CD4-positive, alpha-beta T cell treated with Interleukin-17A for 4 hours (primary cell): ENCODE data around the gene C3orf52.
A peak's percentile ranks its signal among the peaks of the same experiment; 100 is the strongest.
"Not testable (repeated sequence)": the region's sequence is repeated elsewhere in the genome, so short reads cannot be mapped to it uniquely, and the experiment has no call there.

Source experiments
- DNase-seq: peaks from one replicate; pipeline ENCODE4 v3.0.0-alpha.2; 2020; ENCODE audit warnings: mixed read lengths

The C3orf52 gene, protein sequence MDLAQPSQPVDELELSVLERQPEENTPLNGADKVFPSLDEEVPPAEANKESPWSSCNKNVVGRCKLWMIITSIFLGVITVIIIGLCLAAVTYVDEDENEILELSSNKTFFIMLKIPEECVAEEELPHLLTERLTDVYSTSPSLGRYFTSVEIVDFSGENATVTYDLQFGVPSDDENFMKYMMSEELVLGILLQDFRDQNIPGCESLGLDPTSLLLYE

DNA sequence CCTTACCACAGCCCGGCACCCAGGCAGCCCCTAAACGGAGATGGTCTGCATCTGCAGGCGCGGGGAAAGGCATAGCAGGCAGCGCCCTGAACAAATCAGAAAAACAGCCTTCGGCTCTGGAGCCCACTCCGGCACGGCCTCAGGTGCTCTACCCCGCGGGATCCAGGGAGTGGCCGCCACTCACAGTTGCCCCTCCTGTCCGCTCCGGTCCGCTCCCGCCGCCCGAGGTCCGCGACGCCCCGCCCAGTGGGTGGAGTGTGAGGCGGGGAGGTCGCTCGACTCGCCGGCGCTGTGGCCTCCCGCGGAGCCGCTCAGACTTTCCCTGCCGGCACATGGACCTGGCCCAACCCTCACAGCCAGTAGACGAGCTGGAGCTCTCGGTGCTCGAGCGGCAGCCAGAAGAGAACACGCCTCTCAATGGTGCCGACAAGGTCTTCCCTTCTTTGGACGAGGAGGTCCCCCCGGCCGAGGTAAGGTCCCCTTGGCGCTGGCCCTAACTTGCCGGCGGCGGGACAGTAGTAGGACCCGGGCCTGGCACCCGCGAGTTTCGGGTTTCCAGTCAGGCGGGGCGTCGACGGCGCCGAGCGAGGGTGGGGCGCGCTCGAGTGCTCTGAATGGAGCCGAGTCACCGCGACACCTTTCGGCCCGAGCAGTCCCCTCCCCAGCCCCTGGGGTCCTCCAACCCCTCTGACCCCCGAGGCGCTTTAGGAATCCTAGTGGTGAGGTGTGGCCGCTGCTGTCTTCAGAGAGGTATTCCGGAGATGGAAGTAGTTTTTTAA is at the start of gene C3orf52:
Gene C3orf52, plus strand, starts transcription at position 314 of the 779 bp plus-strand sequence. Its CDS starts 19 bp downstream, at position 333.
- DNase-seq, result peak; percentile 67

- DNase-seq, result not testable (repeated sequence)
Measured at GRCh38 chr3:112037194-112037593, 49.0 kb upstream of the C3orf52 start.

DNA sequence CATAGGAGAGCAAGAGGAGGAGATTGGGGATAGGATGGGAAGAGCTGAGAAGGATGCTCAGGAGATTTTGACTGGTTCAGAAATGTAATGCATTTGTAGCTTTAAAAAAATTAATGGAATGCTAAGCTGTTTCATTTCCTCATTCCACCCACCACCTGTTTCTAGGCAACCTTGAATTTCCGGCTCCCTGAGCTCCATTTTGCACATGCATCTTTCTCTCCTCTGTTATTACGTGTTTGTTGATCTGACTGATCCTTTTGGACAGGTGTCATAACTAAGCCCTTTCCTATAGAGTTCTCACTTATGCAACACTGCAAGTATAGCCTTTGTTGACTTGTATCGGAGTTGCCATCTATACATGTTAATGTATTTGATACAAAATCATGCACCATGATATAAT is 47.3 kb upstream of the C3orf52 start:
- DNase-seq, result no peak

DNA sequence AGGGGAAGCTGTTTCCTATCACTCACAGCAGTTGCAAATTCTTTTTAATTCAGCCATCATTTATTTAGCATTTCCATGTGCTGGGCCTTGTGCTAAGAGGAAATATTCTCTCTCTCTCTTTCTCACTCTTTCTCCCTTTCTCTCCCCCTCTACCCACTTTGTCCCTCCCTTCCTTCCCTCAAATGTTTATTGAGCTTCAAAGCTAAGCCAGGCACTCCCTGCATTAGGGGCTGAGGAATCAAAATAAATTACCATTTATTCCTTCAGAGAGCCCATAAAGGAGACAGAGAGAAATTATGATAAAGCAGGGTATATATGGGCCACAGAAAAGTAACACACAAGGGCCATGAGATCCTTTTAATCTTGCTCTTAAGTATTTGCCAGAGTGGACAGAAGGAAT is 44.9 kb upstream of the C3orf52 start:
- no peak for DNase-seq

DNA sequence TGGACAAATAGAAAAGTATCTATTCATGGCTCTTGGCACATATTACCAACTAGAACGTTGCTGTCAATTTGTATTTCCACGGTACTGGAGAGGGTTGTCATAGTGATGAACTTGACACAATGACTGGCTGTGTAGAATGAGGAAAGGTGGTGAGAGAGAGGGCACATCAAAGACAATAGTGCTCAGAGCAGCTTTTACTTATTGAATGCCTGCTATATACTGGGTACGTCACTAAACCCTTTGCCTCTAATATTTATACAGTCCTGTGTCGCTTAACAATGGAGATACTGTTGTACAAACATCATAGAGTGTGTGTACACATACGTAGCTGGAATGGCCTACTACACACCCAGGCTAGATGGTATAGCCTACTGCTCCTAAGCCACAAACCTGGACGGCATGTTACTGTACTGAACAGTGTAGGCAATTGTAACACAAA is 43.3 kb upstream of the C3orf52 start:
- DNase-seq, result no peak

GRCh38 chr3:112043621-112044201 is 42.5 kb upstream of the C3orf52 start:
- DNase-seq, result peak; percentile 60

DNA sequence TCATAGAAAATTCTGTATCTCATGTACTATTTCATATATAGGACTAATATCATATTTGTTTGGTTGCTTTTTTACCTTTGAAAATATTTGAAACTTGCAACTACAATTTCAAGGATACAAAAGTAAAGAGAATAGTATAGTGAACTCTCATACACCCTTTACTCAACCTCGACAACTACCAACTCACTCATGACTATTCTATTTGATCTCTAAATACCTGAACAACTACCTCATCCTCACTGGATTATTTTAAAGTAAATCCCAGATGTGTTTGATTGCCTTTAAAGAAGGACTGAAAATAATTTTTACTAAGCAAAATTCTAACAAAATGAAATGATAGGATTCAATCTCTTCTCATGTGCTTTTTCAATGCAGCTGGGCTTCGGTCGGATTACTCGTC is 39.6 kb upstream of the C3orf52 start:
- DNase-seq, result no peak

GRCh38 chr3:112047264-112047663 is 38.9 kb upstream of the C3orf52 start:
- no peak for DNase-seq

DNA sequence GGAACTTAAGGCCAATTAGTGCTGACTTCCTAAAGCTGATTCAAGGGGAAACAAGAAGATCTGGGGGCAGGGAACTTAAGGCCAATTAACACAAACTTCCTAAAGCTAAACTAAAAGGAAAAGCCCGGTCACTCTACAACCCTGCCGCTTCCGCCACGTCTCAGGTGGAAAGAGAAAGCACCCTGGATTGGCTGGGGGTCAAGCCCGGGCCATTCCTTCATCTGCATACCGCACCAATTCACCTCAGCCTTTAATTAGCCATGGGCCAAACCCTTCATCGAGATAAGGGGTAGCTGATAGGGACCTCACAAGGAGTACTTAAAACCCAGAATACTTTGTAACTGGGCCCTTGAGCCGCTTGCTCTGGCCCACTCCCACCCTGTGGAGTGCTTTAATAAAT is 37.3 kb upstream of the C3orf52 start:
- DNase-seq, result no peak

DNA sequence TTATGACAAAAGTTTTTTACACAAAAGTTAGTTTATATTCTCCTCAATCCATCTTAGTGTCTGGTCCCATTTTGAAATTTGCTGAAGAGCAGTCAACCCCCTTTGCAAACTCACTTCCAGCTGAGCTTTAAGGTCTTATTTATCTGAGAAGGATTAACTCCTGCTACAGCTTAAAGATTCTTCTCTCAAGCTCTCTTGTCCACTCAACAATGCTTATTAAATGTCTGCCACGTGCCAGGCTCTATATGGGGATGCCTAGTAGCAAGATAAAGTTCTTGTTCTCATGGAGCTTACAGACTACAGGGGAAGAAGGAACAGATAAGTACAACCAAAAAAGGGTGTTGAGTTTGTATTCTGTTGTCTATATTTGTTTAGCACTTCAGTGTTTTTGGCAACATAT is 33.0 kb upstream of the C3orf52 start:
- no peak for DNase-seq

DNA sequence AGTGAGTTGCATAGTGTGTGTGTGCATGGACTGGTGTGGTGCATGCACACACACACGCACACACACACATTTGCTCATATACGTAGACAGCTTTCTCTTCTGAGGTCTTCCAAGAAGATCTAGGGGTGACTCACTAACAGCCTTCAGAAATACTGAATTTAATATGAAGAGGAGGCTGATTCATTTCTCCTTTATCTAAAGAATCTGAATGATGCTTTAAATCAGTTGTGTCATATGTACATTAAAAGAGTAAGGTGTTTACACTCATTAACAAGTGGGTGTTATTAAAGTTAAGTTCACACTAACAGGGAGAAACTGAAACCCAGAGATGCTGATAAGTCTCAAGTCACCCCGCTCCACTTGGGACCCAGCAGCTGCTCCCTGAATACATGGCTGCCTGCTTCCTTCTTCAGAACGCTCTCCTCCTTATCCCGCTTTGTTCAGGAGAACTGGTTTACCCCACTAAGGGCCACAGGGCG is 29.7 kb upstream of the C3orf52 start:
- DNase-seq, result no peak

GRCh38 chr3:112059497-112059896 is 26.7 kb upstream of the C3orf52 start:
- no peak for DNase-seq

GRCh38 chr3:112061152-112061551 is 25.0 kb upstream of the C3orf52 start:
- DNase-seq, result no peak

- DNase-seq, result peak; percentile 60
Measured at GRCh38 chr3:112072387-112073060, 13.7 kb upstream of the C3orf52 start.

DNA sequence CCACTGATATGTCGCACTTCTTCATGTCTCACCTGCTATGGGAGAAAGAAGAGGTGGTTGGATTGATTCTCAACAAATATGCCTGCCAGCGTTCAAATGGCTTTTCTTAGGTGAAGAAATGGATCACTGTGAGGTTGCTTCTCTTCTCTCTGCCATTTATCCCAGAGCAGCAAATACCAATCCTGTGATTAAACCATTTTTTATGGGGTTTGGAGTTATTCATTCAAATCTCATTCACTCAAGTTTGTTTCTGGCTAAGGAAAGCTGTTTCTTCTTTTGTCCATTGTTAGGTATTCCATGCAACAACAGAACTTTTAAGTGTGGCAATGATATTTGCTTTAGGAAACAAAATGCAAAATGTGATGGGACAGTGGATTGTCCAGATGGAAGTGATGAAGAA is 12.2 kb upstream of the C3orf52 start:
- DNase-seq, result no peak

- DNase-seq, result peak; percentile 63
Measured at GRCh38 chr3:112074616-112075497, 11.3 kb upstream of the C3orf52 start.

- no peak for DNase-seq
Measured at GRCh38 chr3:112078125-112079083, 7.8 kb upstream of the C3orf52 start.

GRCh38 chr3:112083239-112083638 is 3.0 kb upstream of the C3orf52 start:
- no peak for DNase-seq

- no peak for DNase-seq
Measured at GRCh38 chr3:112084980-112085705, 1.0 kb upstream of the C3orf52 start.

DNA sequence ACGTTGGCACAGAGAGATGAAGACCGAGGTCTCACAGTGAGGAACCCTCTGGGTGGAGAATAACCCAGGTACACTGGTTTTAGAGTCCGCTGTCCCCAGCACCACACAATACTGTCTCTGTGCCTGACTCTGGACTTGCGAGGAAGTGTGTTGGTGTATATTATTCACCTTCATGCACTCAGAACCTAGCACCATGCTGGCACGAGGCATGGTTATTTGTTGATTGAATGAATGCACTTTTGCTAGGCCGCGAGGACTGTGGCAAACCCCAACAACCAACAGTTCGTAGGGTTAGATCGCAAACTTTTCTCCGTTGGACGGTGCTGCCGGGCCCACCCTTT is 484 bp upstream of the C3orf52 start:
- no peak for DNase-seq
